Astrocyte of the cerebellum (primary cell): ENCODE results near the gene DLK2.
A peak's percentile ranks its signal among the peaks of the same experiment; 100 is the strongest.
"Not testable (repeated sequence)": the region's sequence is repeated elsewhere in the genome, so short reads cannot be mapped to it uniquely, and the experiment has no call there.

Source experiments
- DNase-seq: peaks from one replicate; pipeline ENCODE4 v3.0.0-alpha.2; 2011; ENCODE audit warnings: low read depth
- H3K4me3 ChIP-seq: 2 replicates; pipeline ENCODE4 v1.5.1; 2011; ENCODE audit warnings: mild to moderate bottlenecking, low read depth, low read length, moderate library complexity
- in situ Hi-C: cut with HindIII; loops from 2 replicates; pipeline ENCODE4 v1.10.0; 2017; ENCODE audit warnings: low sequenced_read_pairs
- TF ChIP-seq, protein P1 (sequence below): IDR thresholded peaks from 2 replicates; pipeline ENCODE4 v1.5.1; 2012; ENCODE audit warnings: low read length, low read depth, moderate library complexity, mild to moderate bottlenecking; ENCODE audit errors: missing control alignments

The DLK2 gene, protein sequence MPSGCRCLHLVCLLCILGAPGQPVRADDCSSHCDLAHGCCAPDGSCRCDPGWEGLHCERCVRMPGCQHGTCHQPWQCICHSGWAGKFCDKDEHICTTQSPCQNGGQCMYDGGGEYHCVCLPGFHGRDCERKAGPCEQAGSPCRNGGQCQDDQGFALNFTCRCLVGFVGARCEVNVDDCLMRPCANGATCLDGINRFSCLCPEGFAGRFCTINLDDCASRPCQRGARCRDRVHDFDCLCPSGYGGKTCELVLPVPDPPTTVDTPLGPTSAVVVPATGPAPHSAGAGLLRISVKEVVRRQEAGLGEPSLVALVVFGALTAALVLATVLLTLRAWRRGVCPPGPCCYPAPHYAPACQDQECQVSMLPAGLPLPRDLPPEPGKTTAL

DNA sequence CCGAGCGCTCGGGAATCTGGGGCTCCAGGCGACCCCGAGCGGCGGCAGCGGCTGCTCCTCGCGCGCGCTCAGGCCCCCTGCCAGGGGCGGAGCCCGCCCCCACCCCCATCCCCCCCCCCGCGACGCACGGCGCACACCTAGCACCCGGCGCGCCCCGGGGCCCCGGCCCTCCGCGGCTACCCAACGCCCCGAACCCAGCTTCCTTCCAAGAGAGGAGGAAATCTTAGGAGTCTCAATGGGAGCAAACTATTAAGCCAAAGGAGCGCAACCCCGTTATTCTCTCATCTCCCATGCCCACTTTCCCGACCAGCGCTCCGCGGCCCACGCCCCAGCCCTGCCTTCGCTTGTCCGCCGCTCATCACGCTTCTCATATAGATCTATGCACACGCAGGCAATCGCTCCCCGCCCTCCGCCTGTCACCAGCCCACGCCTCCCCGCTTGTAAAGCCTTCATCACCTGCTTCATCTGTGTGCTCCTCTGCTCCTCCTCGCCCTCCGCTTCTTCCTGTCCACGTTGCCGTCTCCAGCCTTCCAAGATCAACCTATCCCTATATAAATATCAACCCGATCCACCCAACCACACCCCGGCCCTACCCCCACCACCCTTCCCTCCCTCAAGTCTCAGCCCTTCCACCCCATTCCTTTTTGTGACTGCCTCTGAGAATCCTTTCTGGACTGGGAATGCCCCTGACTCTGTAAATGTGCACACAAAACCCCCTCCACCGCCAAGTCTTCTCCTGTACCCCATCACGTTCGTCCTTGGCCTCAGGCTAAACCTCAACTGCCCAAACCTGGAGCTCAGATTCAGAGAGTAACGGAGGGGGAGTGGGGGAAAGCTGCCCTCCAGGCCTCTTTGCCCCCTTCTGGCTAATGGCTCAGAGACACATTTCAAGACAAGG lies at the start of gene DLK2:
TSS of gene DLK2 (minus strand) at position 18 of the 898 bp plus-strand sequence. CDS start 723 bp downstream, outside the sequence.
- DNase-seq = no peak
- peak within 1 kb of the TSS; percentile 43 for H3K4me3 ChIP-seq
- in situ Hi-C loops = no loop called here
- TF ChIP-seq, protein P1, sequence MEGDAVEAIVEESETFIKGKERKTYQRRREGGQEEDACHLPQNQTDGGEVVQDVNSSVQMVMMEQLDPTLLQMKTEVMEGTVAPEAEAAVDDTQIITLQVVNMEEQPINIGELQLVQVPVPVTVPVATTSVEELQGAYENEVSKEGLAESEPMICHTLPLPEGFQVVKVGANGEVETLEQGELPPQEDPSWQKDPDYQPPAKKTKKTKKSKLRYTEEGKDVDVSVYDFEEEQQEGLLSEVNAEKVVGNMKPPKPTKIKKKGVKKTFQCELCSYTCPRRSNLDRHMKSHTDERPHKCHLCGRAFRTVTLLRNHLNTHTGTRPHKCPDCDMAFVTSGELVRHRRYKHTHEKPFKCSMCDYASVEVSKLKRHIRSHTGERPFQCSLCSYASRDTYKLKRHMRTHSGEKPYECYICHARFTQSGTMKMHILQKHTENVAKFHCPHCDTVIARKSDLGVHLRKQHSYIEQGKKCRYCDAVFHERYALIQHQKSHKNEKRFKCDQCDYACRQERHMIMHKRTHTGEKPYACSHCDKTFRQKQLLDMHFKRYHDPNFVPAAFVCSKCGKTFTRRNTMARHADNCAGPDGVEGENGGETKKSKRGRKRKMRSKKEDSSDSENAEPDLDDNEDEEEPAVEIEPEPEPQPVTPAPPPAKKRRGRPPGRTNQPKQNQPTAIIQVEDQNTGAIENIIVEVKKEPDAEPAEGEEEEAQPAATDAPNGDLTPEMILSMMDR = no peak

DNA sequence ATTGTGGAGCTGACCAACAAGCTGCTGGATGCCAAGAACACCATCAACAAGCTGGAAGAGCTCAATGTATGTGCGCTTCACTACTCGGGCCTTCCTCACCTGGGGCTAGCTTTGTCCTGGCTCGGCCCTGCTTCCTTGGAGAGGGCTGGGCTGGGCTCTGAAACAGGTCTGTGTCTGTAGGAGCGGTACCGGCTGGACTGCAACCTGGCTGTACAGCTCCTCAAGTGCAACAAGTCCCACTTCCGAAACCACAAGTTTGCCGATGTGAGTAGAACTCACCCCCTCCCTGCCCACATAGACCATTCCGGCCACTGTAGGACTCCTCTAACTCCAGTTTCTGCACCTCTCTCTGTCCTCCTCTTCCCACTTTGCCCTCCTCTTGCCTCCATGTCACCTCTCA lies 48.1 kb upstream of the DLK2 start:
- no peak overlapping the region for H3K4me3 ChIP-seq
- TF ChIP-seq, protein P1 = no peak
- no peak for DNase-seq
- in situ Hi-C loops = loop anchor here (5.0 to 10.0 kb wide), 2 partner anchors 41 to 179 kb away; no protein-coding TSS in a partner anchor

DNA sequence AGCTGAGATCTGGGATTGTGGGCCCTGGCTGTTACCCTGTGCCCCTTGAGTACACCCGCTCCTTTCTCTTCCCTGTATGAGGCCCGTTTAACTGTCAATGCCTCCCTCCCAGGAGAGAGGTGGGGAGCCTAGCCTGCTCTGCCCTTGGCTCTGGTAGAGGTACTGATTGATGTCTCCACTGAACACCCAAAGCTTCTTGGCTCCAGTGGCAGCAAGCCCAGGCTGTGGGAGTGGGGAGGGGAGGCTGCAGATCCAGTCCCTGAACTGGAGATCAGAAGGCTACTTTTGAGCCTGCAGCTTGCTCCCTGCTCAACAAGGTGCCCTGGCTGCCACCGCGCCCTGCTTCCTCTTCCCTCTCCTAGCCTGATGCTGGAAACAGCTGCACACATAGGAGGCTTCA lies 47.3 kb upstream of the DLK2 start:
- TF ChIP-seq, protein P1 = no peak
- in situ Hi-C loops = loop anchor here (5.0 to 10.0 kb wide), 2 partner anchors 40 to 178 kb away; no protein-coding TSS in a partner anchor
- no peak for DNase-seq
- H3K4me3 ChIP-seq = no peak overlapping the region

DNA sequence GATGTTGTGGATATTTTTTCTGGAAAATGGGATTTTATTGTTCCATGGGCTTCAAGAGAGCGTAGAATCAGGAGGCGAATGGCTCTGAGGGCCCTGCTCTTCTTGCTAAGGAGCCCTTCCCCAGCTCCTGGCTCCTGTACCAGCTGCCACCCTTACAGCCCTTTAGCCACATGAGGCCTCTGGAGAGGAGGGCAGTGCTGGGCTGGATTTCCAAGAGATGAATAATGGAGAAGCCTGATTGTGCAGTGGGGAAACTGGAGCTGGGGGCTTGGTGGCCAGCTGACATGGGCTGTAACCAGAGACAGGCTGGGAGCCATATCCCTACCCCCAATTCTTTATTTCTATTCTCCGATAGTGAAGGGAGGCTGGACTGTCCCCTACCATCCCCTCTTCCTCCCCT lies 45.6 kb upstream of the DLK2 start:
- no peak overlapping the region for H3K4me3 ChIP-seq
- no peak for DNase-seq

DNA sequence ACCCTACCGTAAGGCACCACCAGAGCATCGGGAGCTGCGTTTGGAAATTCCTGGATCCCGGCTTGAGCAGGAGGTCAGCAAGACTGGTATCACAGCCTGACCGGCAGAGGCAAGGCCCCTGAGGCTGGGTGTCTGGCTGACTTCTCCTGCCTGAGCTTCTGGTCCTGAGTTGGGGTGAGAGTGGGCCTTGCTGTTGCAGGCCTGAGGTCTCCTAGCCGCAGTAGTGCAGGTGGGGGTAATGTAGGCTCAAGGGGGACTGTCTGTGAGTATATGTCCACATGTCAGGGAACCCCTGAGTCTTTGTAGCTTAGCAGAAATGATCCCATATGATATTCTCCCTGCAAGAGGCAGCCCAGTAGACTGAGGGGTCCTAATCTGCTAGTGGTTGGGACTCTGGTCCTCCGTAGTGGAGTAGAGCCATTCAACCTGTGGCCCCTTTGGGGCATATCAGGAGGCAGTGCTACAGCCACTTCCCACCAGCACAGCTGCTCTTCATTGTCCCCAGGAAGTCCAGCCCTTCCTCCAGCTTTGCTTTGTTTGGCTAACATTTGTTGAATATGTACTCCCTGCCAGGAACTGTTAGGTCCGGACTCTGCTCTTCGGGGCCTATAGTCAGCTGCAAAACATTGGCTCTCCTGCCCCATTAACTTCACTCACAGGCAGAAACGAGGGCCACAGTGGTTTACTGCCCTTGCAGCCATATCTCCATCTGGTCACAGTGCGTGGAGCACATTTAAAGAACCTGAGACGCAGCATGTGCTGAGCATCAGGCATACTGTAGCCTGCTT lies 43.9 kb upstream of the DLK2 start:
- H3K4me3 ChIP-seq = no peak overlapping the region
- in situ Hi-C loops = no loop called here
- TF ChIP-seq, protein P1 = no peak
- no peak for DNase-seq

More for the DNA sequence above, 45.6 kb upstream of the DLK2 start:
- in situ Hi-C loops = loop anchor here (5.0 to 10.0 kb wide), 2 partner anchors 39 to 176 kb away; no protein-coding TSS in a partner anchor
- TF ChIP-seq, protein P1 = no peak

DNA sequence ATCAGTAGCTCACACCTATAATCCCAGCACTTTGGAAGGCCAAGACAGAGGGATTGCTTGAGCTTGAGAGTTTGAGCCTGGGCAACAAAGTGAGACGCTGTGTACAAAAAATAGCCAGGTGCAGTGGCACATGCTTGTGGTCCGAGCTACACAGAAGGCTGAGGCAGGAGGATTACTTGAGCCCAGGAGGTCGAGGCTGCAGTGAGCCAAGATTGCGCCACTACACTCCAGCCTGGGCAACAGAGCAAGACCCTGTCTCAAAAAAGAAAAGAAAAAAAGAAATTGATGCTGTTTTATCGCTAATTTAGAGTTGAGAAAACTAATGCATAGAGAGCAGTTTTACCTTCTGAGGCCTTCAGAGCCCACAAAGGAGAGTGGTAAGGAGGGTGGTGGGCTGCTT lies 42.9 kb upstream of the DLK2 start:
- in situ Hi-C loops, H3K4me3 ChIP-seq, DNase-seq: not testable (repeated sequence)
